Measurements from ENCODE around the gene SLC24A3. TPM values are rescaled to one million over a fixed set of nuclear protein-coding genes. Genes with fewer than 3 reads are reported as not detected.
A peak's percentile ranks its signal among the peaks of the same experiment; 100 is the strongest.

Gene SLC24A3
- polyA plus RNA-seq, 1 donor (not counting 4 experiments of a cell fraction or from before 2014, with no cell fraction given) = 0.17 TPM

DNA sequence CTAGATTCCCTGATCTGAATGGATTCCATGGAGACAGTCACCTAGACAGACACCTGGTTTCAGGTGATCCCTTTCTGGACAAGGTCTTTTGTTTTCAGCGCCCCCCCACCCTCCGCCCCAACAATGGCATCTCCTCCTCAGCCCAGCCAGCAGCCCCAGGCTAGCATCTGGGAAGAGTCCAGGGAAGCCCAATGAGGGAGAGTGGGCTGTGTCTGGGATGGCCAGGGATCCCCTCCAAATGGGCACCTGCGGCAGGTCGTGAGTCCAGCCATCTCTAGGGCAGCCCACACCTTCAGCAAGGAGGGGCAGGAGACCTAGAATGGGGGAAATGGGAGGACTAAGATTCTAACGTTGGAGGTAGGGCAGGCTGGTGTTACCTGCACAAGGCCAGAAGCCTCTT, 1.2 kb upstream of the SLC24A3 start:
- no peaks in the 10 kb centered on the region for H3K4me1 ChIP-seq (ENCODE audit: control insufficient read depth, extremely low read depth, insufficient read depth, low read length)
- no peak overlapping the region for H3K4me3 ChIP-seq (ENCODE audit: control insufficient read depth in 2 of 3, extremely low read depth in 1 of 3, insufficient read depth in 2 of 3, low read depth in 1 of 3, low read length in 3 of 3)
- H4K20me1 ChIP-seq (ENCODE audit: control insufficient read depth, extremely low read depth, insufficient read depth, low read length) = no peaks in the 10 kb centered on the region
- H3K27me3 ChIP-seq (ENCODE audit: control insufficient read depth, extremely low read depth, insufficient read depth, low read length) = peaks cover 35% of the 10 kb centered on the region
- H3K36me3 ChIP-seq (ENCODE audit: control insufficient read depth in 2 of 2, extremely low read depth in 1 of 2, insufficient read depth in 2 of 2, low read length in 2 of 2) = no peaks in the 10 kb centered on the region
- no peak overlapping the region for H2AFZ ChIP-seq (ENCODE audit: control insufficient read depth, low read length)
- dilution Hi-C loops (cut with MboI; ENCODE audit: extremely low pct_ligation_motif_present, low sequenced_read_pairs) = no loop called here
- TF ChIP-seq EZH2 (IDR thresholded peaks at IDR 0.05; ENCODE audit: low read length) = no peak
- TF ChIP-seq, protein P1, sequence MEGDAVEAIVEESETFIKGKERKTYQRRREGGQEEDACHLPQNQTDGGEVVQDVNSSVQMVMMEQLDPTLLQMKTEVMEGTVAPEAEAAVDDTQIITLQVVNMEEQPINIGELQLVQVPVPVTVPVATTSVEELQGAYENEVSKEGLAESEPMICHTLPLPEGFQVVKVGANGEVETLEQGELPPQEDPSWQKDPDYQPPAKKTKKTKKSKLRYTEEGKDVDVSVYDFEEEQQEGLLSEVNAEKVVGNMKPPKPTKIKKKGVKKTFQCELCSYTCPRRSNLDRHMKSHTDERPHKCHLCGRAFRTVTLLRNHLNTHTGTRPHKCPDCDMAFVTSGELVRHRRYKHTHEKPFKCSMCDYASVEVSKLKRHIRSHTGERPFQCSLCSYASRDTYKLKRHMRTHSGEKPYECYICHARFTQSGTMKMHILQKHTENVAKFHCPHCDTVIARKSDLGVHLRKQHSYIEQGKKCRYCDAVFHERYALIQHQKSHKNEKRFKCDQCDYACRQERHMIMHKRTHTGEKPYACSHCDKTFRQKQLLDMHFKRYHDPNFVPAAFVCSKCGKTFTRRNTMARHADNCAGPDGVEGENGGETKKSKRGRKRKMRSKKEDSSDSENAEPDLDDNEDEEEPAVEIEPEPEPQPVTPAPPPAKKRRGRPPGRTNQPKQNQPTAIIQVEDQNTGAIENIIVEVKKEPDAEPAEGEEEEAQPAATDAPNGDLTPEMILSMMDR (optimal IDR thresholded peaks at IDR 0.05 in 1 of 3, IDR thresholded peaks at IDR 0.05 in 1 of 3, conservative IDR thresholded peaks at IDR 0.05 in 1 of 3; ENCODE audit: extremely low read depth in 1 of 3, insufficient read depth in 2 of 3, low read length in 3 of 3) = no peak
- DNase-seq (ENCODE audit: low read depth, low spot score) (no peak), FAIRE-seq (no peak)
- no peaks in the 10 kb centered on the region for H3K9me3 ChIP-seq (ENCODE audit: control insufficient read depth, low read depth, low read length)
- no peaks in the 10 kb centered on the region for H3K9me1 ChIP-seq (ENCODE audit: control insufficient read depth, extremely low read depth, insufficient read depth, low read length)
- no peak overlapping the region for H3K4me2 ChIP-seq (ENCODE audit: control insufficient read depth, extremely low read depth, insufficient read depth, low read depth, low read length)
- no peak overlapping the region for H3K27ac ChIP-seq (ENCODE audit: control insufficient read depth, insufficient read depth, low read length)
- H3K79me2 ChIP-seq (ENCODE audit: control insufficient read depth, insufficient read depth, low read length) = no peaks in the 10 kb centered on the region
- no peak overlapping the region for H3K9ac ChIP-seq (ENCODE audit: control insufficient read depth, extremely low read depth, insufficient read depth, low read length)

DNA sequence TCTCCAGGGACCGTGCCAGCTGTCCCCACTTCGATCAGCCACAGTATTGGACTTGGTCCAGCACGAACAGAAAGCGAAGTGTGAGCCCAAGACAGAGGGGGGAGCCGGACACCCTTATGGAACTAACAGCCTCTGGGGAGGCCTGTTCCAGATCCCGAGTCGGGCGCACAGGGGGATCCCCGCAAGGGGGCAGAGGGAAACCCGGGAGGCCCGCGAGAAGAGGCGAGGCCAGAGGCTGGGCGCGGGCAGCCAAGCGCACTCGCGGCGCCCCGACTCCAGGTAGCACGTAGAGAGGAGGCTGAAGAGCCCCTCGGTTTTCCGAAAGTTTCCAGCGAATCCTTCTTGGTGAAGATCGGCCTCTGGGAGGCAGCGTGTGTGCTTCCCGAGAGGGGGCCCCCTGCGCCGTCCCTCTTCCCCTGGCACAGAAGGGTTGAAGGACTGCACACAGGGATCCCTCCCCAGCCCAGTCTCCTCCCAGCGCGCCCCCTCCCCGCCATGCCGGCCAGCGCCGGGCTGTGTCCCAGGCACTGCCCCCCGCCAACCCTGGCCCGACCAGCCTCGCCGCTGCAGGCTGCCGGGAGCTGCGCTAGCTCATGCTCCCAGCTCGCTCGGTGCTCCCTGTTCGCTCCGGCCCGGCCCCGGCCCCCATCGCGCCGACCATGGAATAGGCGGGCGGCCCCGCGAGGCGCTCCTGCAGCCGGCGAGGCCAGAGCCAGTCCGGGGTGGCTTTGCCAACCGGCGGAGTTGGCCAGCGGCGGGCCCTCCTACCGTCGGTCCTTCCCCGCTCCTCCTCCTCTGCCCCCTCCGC, 577 bp upstream of the SLC24A3 start:
- Histone ChIP-seq H3K27me3 (ENCODE audit: control insufficient read depth, extremely low read depth, insufficient read depth, low read length) (peaks cover 35% of the 10 kb centered on the region), H3K4me2 (ENCODE audit: control insufficient read depth, extremely low read depth, insufficient read depth, low read depth, low read length) (peak overlapping the region; percentile 47), H3K9me1 (ENCODE audit: control insufficient read depth, extremely low read depth, insufficient read depth, low read length) (no peaks in the 10 kb centered on the region), H3K4me1 (ENCODE audit: control insufficient read depth, extremely low read depth, insufficient read depth, low read length) (no peaks in the 10 kb centered on the region), H4K20me1 (ENCODE audit: control insufficient read depth, extremely low read depth, insufficient read depth, low read length) (no peaks in the 10 kb centered on the region), H3K4me3 (ENCODE audit: control insufficient read depth in 2 of 3, extremely low read depth in 1 of 3, insufficient read depth in 2 of 3, low read depth in 1 of 3, low read length in 3 of 3) (peak overlapping the region in 1 of 3 experiments; percentile 29), H3K27ac (ENCODE audit: control insufficient read depth, insufficient read depth, low read length) (no peak overlapping the region), H3K79me2 (ENCODE audit: control insufficient read depth, insufficient read depth, low read length) (no peaks in the 10 kb centered on the region), H2AFZ (ENCODE audit: control insufficient read depth, low read length) (no peak overlapping the region), H3K36me3 (ENCODE audit: control insufficient read depth in 2 of 2, extremely low read depth in 1 of 2, insufficient read depth in 2 of 2, low read length in 2 of 2) (no peaks in the 10 kb centered on the region), H3K9ac (ENCODE audit: control insufficient read depth, extremely low read depth, insufficient read depth, low read length) (no peak overlapping the region), H3K9me3 (ENCODE audit: control insufficient read depth, low read depth, low read length) (no peaks in the 10 kb centered on the region)
- TF ChIP-seq, protein P1 (optimal IDR thresholded peaks at IDR 0.05 in 1 of 3, IDR thresholded peaks at IDR 0.05 in 1 of 3, conservative IDR thresholded peaks at IDR 0.05 in 1 of 3; ENCODE audit: extremely low read depth in 1 of 3, insufficient read depth in 2 of 3, low read length in 3 of 3) = peak in 1 of 3 experiments; percentile 21
- TF ChIP-seq EZH2 (IDR thresholded peaks at IDR 0.05; ENCODE audit: low read length) = peak; percentile 73
- FAIRE-seq (no peak), DNase-seq (ENCODE audit: low read depth, low spot score) (no peak)
- dilution Hi-C loops (cut with MboI; ENCODE audit: extremely low pct_ligation_motif_present, low sequenced_read_pairs) = no loop called here
